HG03354 (cell line): ENCODE data around the gene IMMP2L.

Source experiments
- ATAC-seq: cut with Tn5 transposase; IDR thresholded peaks from one replicate; pipeline ENCODE4 v1.9.1; 2021; ENCODE audit warnings: mild to moderate bottlenecking; ENCODE audit not compliant: unreplicated experiment, poor library complexity, severe bottlenecking

IMMP2L gene

DNA sequence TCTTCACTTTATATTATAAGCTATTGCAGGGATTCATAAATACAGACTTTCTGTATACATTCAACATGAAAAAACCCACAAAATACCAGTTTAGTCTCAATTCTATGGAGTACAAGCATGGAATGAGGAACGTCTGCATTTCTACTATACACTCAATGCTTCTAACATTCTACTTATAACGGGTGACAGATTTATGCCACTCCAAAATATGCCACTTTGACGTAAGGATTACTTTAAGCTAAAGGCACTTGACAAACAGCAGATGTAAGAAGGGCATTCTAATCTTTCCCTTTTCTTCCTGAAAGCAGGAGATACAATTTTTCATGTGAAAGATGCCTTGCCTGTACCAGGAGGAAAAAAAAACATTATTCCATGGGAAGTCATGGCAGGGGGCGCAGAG lies 676.8 kb downstream of the IMMP2L start:
- ATAC-seq = no peak

GRCh38 chr7:110881721-110882120 lies 680.6 kb downstream of the IMMP2L start:
- ATAC-seq = no peak

- no peak for ATAC-seq
Measured at GRCh38 chr7:110880971-110881370, 681.3 kb downstream of the IMMP2L start.

DNA sequence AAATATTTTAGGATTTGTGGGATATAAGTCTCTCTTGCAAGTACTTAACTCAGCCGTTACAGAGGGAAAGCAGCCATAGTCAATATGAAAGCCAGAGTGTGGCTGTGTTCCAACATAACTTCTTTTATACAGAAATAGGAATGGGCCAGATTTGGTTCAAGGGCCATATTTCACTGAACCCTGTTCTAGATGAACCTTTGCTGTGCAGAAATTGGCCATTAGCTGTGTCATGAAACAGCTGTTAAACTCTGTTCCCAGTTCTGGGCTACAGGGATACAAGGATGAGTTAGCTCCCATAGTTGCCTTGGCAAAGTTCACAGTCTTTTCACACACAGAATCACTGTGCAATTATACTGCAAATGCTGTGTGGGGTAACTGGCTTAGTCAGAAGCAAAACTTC lies 685.3 kb downstream of the IMMP2L start:
- ATAC-seq = no peak

DNA sequence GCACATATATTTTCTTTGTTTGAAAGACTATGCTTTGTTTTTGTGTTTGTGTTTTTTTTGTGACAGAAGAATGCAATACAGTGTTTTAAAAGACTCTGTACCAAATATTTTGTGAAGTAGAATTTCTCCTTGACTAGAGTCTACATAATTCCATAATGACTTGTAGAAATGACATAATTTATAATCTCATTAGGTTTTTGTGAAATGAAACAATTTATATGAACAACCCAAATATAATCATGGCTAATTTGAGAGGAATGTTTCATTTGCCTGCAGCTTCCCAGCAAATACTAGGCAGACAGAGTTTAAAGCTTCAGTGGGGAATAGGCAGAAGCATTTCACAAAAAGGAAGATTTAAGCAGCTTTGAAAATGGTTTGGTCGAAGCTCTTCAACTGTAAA lies 686.9 kb downstream of the IMMP2L start:
- no peak for ATAC-seq

DNA sequence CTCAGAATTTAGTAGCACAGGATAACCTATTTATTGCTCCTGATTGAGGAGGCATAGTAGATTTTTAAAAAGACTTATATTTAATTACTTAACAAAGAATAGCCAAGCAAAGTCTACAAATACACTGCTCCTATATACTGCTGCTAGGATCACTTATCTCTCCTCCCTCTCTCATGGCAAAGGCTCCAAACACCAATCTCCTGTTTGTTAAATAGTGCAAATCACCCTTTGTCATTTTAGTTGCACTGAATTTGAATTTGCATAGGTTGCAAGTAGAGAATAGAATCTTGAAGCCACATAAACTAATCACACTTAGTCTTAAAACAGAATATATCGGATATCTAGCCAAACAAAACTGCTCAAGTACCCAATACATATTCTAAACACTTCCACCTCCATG lies 690.4 kb downstream of the IMMP2L start:
- no peak for ATAC-seq

GRCh38 chr7:110870926-110871325 lies 691.4 kb downstream of the IMMP2L start:
- no peak for ATAC-seq

GRCh38 chr7:110868458-110868857 lies 693.8 kb downstream of the IMMP2L start:
- no peak for ATAC-seq

- no peak for ATAC-seq
Measured at GRCh38 chr7:110867771-110868170, 694.5 kb downstream of the IMMP2L start.

DNA sequence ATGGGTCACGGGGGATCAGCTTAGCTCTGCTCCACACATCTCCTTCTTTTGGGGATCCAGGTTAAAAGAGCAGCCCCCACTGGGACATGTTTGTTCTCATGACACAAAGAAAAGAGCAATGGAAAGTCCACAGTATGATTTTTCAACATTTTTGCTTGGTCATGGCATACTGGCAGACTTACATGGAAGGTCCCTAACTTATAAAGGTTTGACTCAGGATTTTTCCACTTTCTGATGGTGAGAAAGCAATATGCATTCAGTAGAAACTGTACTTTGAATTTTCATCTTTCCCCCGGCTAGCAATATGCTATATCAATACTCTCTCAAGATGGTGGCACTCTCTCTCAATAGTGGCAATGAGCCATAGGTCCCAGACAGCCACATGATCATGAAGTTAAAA lies 699.0 kb downstream of the IMMP2L start:
- no peak for ATAC-seq

DNA sequence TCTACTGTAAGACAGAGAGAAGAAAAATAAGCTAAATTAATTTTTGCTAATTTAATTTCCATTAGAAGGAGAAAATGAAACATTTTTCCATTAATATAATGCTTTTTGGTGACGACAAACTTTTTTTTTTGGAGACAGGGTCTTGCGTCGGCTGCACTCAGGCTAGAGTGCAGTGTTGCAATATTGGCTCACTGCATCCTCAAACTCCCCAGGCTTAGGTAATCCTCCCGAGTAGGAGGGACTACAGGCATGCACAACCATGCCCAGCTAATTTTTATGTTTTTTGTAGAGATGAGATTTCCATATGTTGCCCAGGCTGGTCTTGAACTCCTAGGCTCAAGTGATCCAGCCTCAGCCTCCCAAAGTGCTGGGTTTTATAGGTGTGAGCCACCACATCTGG lies 701.1 kb downstream of the IMMP2L start:
- ATAC-seq = no peak

DNA sequence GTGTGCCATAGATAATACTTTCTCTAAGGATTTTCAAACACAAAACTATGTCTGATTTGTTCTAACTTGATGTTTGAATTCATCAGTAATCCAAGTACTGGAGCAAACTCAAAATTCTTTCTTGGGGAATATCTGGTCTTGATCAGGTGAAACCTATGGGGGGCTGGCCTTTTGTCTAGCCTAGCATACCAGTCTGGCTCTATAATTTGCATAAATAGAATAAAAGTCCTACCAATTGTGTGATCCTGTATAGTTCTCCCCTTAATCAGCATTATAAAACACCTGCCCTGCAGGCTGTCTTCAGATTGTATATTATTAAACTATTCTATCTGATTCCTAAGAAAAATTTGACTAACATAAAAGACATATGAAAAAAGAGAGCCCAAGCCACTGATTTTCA lies 705.2 kb downstream of the IMMP2L start:
- no peak for ATAC-seq

GRCh38 chr7:110856704-110857103 lies 705.6 kb downstream of the IMMP2L start:
- no peak for ATAC-seq

DNA sequence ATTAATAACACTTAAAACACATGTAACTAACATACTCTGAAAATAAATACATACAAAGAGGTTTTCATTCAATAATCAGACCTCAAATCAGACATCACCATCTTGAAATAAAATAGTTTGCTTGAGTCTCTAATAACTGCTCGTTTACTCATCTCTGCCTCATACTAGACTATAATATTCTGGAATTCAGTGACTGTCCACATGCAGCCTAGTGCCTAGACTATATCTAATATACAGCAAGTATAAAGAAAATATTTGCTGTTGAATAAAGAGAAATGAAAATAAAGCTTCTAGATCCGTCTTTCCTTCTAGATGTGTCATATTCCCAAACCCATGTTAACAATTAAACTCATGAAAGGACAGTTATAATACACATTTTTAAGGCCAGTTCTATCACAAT lies 707.6 kb downstream of the IMMP2L start:
- ATAC-seq = no peak

GRCh38 chr7:110854166-110854565 lies 708.1 kb downstream of the IMMP2L start:
- ATAC-seq = no peak

GRCh38 chr7:110853263-110853662 lies 709.0 kb downstream of the IMMP2L start:
- no peak for ATAC-seq

DNA sequence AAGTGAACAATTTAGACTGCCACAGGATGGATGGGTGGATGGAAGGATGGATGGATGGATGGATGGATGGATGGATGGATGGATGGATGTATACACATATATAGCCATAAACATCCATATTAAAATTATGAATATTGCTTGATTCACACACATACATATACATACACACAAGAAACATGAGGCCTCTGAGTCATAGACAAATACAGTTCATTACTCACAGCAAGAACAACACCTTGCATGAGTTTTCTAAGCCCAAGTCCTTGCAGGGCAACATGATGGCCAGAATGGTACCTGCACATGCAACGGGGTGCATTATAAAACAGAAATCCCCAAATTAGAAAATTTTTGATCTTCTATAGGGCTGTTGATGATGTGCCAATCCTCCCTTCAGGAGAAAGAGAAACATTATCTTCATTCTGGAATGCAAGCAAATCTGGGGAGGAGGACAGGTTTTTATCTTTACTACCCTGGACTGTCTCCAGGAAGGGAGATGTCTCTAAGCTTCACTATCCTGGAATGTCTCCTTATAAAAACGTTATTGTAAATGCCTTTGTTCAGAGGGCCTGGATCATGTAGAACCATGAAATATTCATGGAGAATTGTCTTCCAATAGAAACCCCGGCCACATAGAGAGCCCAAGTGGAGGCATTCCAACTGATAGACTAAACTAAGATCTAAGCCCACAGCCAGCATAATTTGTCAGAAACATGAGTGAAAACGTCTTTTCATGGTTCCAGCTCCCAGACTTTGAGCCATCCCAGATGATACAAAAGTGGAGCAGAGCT lies 709.9 kb downstream of the IMMP2L start:
- ATAC-seq = no peak

DNA sequence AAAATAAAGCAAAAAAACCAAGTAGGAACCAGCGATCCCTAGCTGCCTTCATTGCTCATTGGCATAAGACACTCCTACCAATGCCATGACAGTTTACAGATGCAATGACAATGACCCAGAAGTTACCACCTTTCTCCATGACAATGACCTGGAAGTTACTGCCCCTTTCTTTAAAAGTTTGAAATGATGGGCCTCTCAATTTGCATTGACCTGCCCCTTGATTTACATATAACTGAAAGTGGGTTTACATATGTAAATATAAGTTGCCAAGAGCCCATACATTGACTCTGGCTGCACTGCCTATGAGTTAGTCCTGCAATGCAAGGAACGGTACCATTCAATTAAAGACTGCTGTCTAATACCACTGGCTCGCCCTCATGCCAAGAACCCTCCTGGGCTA lies 712.1 kb downstream of the IMMP2L start:
- ATAC-seq = no peak

GRCh38 chr7:110842796-110843195 lies 719.5 kb downstream of the IMMP2L start:
- no peak for ATAC-seq

GRCh38 chr7:110841840-110842545 lies 720.3 kb downstream of the IMMP2L start:
- no peak for ATAC-seq

- ATAC-seq = no peak
Measured at GRCh38 chr7:110839866-110840265, 722.4 kb downstream of the IMMP2L start.
